NT2/D1 (cell line): ENCODE results near the gene NTRK2.

Source experiments
- SUZ12 ChIP-seq: IDR thresholded peaks from 2 replicates; pipeline ENCODE4 v1.6.1; 2011; ENCODE audit not compliant: insufficient read length, insufficient read depth; ENCODE audit errors: extremely low read depth
- ZNF274 ChIP-seq: IDR thresholded peaks from 2 replicates; pipeline ENCODE4 v1.6.1; 2011; ENCODE audit warnings: mild to moderate bottlenecking, low read depth, low read length

DNA sequence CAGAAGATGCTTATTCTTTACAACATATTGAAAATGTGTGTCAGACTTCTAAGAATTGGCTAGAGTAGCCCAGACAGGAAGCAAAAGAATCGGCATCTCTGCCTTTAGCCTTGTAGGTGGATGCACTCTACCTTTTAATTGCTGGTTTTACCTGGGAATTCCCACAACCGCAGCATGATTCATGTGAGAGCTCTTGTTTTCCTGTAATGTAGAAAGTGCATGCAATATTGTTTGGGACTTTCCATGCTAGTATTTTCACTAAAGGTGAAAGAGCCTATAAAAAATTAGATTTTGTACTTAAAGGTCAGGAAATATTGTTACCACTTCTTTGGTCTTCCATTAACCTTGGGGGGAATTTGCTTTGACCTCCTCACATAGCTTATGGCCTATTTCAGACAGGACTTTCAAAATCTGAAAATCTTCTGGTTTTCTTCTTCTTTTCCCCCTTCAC, 89.8 kb downstream of the NTRK2 start:
- no peak for TF ChIP-seq SUZ12
- TF ChIP-seq ZNF274: no peak
